ES-I3 (cell line): ENCODE measurements around the gene DCHS1.

Experiments used
- H3K36me3 ChIP-seq: 2 replicates; pipeline ENCODE4 v1.6.1; 2013; ENCODE audit warnings: mild to moderate bottlenecking, low read length, control low read depth, moderate library complexity; ENCODE audit not compliant: insufficient read depth
- H3K4me1 ChIP-seq: 2 replicates; pipeline ENCODE4 v1.6.1; 2013; ENCODE audit warnings: mild to moderate bottlenecking, control low read depth, low read length; ENCODE audit not compliant: insufficient read depth
- H3K9ac ChIP-seq: 2 replicates; pipeline ENCODE4 v1.6.1; 2013; ENCODE audit warnings: low read depth, mild to moderate bottlenecking, low read length, moderate library complexity
- H3K9me3 ChIP-seq: 2 replicates; pipeline ENCODE4 v1.6.1; 2013; ENCODE audit warnings: mild to moderate bottlenecking, low read length, moderate library complexity; ENCODE audit not compliant: control insufficient read depth, insufficient read depth

Gene DCHS1

DNA sequence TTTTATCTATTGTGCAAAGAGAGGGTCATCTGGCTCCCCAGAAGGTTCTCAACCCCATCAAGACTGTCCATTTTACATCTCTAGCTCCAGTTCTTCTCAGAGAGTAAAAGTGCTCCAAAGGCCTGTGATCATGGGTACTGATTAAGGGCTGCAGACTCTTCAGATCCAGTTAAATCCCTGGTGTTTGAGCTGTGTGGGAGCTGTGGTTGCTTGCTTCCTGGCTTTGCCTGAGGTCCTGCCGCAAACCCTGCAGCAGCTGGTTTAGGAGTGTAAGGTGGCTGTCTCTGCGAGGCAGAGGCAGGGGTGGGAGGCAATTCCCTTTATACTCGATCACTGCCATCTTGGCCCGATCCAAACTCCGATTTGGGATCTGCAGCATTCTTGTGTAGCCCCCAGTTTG is 26.3 kb upstream of the DCHS1 start:
- Histone ChIP-seq H3K36me3 (peaks cover 15% of the 10 kb centered on the region), H3K9ac (peak overlapping the region; percentile 96), H3K4me1 (peaks cover 4% of the 10 kb centered on the region), H3K9me3 (no peaks in the 10 kb centered on the region)

DNA sequence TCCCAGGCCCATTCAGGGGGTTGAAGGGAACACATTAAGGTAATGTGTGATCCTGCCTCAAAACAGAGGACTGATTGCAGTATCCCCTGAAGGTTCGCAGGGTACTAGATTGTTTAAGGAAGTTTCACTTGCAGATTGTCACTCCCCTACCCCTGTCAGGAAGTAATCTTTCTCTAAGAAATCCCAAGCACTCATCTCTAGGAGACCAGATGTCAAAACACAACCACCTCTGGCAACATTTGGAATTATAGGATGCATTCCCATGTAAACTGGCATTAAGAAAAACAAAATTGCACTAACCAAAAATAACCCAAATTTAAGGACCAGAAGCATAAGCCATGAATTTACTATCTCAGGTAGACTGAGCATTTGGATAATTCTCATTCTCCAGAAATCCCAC is 25.9 kb upstream of the DCHS1 start:
- no peak overlapping the region for H3K9ac ChIP-seq
- peaks cover 4% of the 10 kb centered on the region for H3K4me1 ChIP-seq
- H3K36me3 ChIP-seq, result peaks cover 15% of the 10 kb centered on the region
- no peaks in the 10 kb centered on the region for H3K9me3 ChIP-seq

- Histone ChIP-seq H3K4me1 (peaks cover 2% of the 10 kb centered on the region), H3K9me3 (no peaks in the 10 kb centered on the region), H3K9ac (no peak overlapping the region), H3K36me3 (peaks cover 15% of the 10 kb centered on the region)
Observed at GRCh38 chr11:6677018-6677417, 21.4 kb upstream of the DCHS1 start.

- H3K36me3 ChIP-seq, result no peaks in the 10 kb centered on the region
- no peaks in the 10 kb centered on the region for H3K9me3 ChIP-seq
- no peaks in the 10 kb centered on the region for H3K4me1 ChIP-seq
- H3K9ac ChIP-seq, result no peak overlapping the region
Observed at GRCh38 chr11:6674862-6675261, 19.3 kb upstream of the DCHS1 start.

DNA sequence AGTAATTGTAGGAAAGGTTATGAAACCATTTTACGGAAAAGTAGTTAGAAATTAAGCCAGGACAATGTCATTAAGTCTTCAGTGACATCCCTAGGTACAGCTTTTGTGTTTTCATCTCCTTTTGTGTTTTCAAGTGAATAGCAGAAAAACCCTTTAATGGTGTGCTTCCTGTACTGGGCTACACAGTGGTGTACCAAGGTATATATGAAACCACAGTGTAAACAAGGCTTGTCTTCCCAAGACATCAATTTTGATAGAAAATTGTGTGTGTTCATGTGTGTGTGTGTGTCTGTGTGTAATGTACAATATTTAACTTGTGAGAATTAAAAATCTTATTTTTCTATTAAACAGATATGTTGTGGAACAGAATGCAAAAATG is 18.6 kb upstream of the DCHS1 start:
- Histone ChIP-seq H3K4me1 (no peaks in the 10 kb centered on the region), H3K36me3 (no peaks in the 10 kb centered on the region), H3K9me3 (no peaks in the 10 kb centered on the region), H3K9ac (no peak overlapping the region)

GRCh38 chr11:6673523-6674218 is 18.1 kb upstream of the DCHS1 start:
- Histone ChIP-seq H3K9ac (no peak overlapping the region), H3K4me1 (no peaks in the 10 kb centered on the region), H3K36me3 (no peaks in the 10 kb centered on the region), H3K9me3 (no peaks in the 10 kb centered on the region)

- Histone ChIP-seq H3K4me1 (no peaks in the 10 kb centered on the region; the same call in 1 of the 2 replicates), H3K9me3 (no peaks in the 10 kb centered on the region)
Observed at GRCh38 chr11:6671991-6672390, 16.4 kb upstream of the DCHS1 start.

GRCh38 chr11:6670202-6670830 is 14.7 kb upstream of the DCHS1 start:
- Histone ChIP-seq H3K9ac (no peak overlapping the region), H3K4me1 (no peaks in the 10 kb centered on the region; the same call in 1 of the 2 replicates), H3K36me3 (no peaks in the 10 kb centered on the region), H3K9me3 (no peaks in the 10 kb centered on the region)

More at GRCh38 chr11:6671991-6672390, 16.4 kb upstream of the DCHS1 start:
- Histone ChIP-seq H3K9ac (no peak overlapping the region), H3K36me3 (no peaks in the 10 kb centered on the region)

DNA sequence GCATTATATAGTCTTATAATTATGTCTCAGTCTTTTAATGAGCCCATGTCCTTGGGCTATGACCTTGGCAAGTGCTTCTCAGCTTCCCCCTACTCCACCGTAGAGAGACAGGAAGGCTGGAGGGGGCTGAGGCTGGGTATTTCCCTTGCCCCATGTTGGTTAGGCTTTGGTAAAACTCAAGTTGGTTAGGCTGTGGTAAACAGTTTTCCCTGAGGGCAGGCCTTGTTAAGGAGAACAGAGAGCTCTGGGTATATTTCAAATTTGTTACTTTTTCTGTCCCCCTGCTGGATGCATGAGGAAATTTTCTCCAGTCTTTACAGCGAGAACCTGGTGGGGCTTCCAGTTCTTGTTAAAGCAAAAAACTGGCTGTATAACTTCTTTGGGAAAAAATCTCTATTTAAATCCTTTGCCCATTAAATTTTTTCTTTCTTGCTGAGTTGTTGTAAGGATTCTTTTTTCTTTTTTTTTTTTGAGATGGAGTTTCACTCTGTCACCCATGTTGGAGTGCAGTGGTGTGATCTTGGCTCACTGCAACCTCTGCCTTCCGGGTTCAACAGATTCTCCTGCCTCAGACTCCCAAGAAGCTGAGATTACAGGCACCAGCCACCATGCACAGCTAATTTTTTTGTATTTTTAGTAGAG is 12.2 kb upstream of the DCHS1 start:
- Histone ChIP-seq H3K9me3 (no peaks in the 10 kb centered on the region), H3K4me1 (no peaks in the 10 kb centered on the region; the same call in 1 of the 2 replicates), H3K36me3 (no peaks in the 10 kb centered on the region), H3K9ac (no peak overlapping the region)

- H3K9me3 ChIP-seq, result no peaks in the 10 kb centered on the region
- H3K9ac ChIP-seq, result no peak overlapping the region
- H3K4me1 ChIP-seq, result no peaks in the 10 kb centered on the region; the same call in 1 of the 2 replicates
Observed at GRCh38 chr11:6666302-6667183, 10.9 kb upstream of the DCHS1 start.

DNA sequence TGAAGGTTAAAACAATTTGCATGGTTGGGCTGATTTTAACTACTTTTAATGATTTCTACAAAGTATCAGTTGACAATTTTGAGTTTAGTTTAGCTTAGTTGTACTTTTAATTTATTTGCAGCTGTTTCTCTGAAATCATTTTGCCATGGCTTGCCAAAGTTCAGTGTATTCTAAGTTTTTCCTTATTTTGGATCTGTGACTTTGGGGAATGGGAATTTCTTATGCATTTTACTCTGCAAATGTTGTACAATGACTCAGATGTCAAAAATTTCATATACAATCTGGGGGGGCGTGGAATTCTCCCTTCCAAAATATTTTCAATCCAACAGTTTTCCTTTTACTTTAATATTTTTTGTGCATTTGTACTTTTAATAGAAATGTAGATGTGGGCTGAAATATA is 8.9 kb upstream of the DCHS1 start:
- H3K36me3 ChIP-seq, result no peaks in the 10 kb centered on the region
- H3K4me1 ChIP-seq, result no peaks in the 10 kb centered on the region; the same call in 1 of the 2 replicates
- no peaks in the 10 kb centered on the region for H3K9me3 ChIP-seq
- no peak overlapping the region for H3K9ac ChIP-seq

More at GRCh38 chr11:6666302-6667183, 10.9 kb upstream of the DCHS1 start:
- no peaks in the 10 kb centered on the region for H3K36me3 ChIP-seq

GRCh38 chr11:6663794-6664469 is 8.3 kb upstream of the DCHS1 start:
- H3K4me1 ChIP-seq, result no peaks in the 10 kb centered on the region; the same call in 1 of the 2 replicates
- no peaks in the 10 kb centered on the region for H3K36me3 ChIP-seq
- no peak overlapping the region for H3K9ac ChIP-seq
- H3K9me3 ChIP-seq, result no peaks in the 10 kb centered on the region

DNA sequence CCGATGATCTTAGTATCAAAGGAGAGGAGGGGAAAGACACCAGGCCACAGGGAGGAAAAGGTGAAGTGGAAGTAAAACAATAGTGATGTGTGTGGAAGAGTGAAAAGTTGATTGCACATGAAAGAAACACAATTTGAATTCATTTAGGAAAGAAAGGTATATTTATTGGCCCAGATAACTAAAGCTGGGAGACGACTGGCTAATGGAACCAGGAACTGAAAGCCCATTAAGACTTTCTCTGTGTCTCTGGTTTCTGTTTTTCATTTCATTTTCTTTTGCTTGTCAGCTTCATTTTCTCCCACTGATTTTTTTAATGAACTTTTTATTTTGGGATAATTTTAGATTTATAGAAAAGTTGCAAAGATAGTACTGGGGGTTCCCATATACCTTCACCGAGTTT is 5.1 kb upstream of the DCHS1 start:
- no peaks in the 10 kb centered on the region for H3K36me3 ChIP-seq
- H3K9ac ChIP-seq, result no peak overlapping the region
- peaks cover 7% of the 10 kb centered on the region for H3K4me1 ChIP-seq
- no peaks in the 10 kb centered on the region for H3K9me3 ChIP-seq

DNA sequence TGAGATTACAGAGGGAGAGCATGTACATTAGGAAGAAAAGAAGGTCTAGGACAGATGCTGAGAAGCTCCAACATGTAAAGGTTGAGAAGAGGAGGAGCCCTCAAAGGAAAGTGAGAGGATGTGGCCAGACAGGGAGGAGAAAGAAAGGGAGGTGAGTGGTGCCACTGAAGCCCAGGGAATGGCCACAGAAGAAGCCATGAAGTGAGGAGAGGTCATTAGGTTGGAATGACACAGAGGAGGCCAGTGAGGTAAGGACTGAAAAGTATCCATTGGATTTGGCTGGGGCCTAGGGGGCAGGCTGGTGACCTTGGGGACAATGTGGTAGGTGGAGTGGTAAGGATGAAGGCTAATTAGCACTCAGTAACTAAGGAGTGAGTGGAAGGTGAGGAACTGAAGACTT is 3.0 kb upstream of the DCHS1 start:
- peaks cover 7% of the 10 kb centered on the region for H3K4me1 ChIP-seq
- H3K9ac ChIP-seq, result no peak overlapping the region
- H3K9me3 ChIP-seq, result no peaks in the 10 kb centered on the region
- H3K36me3 ChIP-seq, result no peaks in the 10 kb centered on the region
